WTC11 (cell line): ENCODE measurements around the gene GRAMD1A. TPM values are rescaled to one million over a fixed set of nuclear protein-coding genes. Genes with fewer than 3 reads are reported as not detected.

ENCODE experiments used
- ATAC-seq: fragments of 200-7000 bp; cut with Tn5 transposase; 2 replicates; pipeline ENCODE4 v1.10.0; 2021; ENCODE audit warnings: mild to moderate bottlenecking, moderate library complexity
- CTCF ChIA-PET: fragments of 300-600 bp; sonication (Branson Sonifier 250); formaldehyde crosslinking; loops from one replicate; lab custom pipeline; 2021; ENCODE audit warnings: antibody characterized with exemption; lab: Charles Lee
- POLR2A ChIA-PET: fragments of 350-600 bp; sonication (Branson Sonifier 250); formaldehyde crosslinking; loops from one replicate; lab custom pipeline; 2021; ENCODE audit warnings: antibody characterized with exemption; lab: Charles Lee
- DNase-seq: peaks from one replicate; pipeline ENCODE4 v3.0.0; 2021; ENCODE audit warnings: low spot score
- H3K27ac Mint-ChIP-seq: 2 replicates; pipeline ENCODE4 v1.8.0; 2021; ENCODE audit warnings: mixed read lengths
- H3K27me3 Mint-ChIP-seq: 2 replicates; pipeline ENCODE4 v1.8.0; 2021; ENCODE audit warnings: low read depth, mild to moderate bottlenecking, moderate library complexity, mixed read lengths
- H3K36me3 Mint-ChIP-seq: 2 replicates; pipeline ENCODE4 v1.8.0; 2021; ENCODE audit warnings: mixed read lengths
- H3K4me1 Mint-ChIP-seq: 2 replicates; pipeline ENCODE4 v1.8.0; 2022; ENCODE audit warnings: mixed read lengths
- H3K4me3 Mint-ChIP-seq: 2 replicates; pipeline ENCODE4 v1.8.0; 2021; ENCODE audit warnings: mild to moderate bottlenecking, moderate library complexity, mixed read lengths
- H3K9me3 Mint-ChIP-seq: 2 replicates; pipeline ENCODE4 v1.8.0; 2021; ENCODE audit warnings: mixed read lengths
- ATF1 ChIP-seq: sonication (generic); formaldehyde crosslinking; IDR thresholded peaks from 2 replicates; pipeline ENCODE4 v1.8.1; 2023; ENCODE audit warnings: mild to moderate bottlenecking, moderate library complexity, missing genetic modification reagents
- E2F5 ChIP-seq: sonication (generic); formaldehyde crosslinking; IDR thresholded peaks from 2 replicates; pipeline ENCODE4 v1.8.1; 2022; ENCODE audit warnings: mild to moderate bottlenecking, moderate library complexity, missing genetic modification reagents
- FOXP4 ChIP-seq: sonication (generic); formaldehyde crosslinking; IDR thresholded peaks from 2 replicates; pipeline ENCODE4 v1.8.0; 2022; ENCODE audit warnings: mild to moderate bottlenecking, missing genetic modification reagents
- GTF2I ChIP-seq: fragments of 250-450 bp; sonication (Bioruptor Pico); conservative IDR thresholded peaks from 2 replicates; pipeline ENCODE4 v1.4.0; 2021; ENCODE audit warnings: mild to moderate bottlenecking
- HMGXB4 ChIP-seq: sonication (generic); formaldehyde crosslinking; IDR thresholded peaks from 2 replicates; pipeline ENCODE4 v1.8.1; 2023; ENCODE audit warnings: mild to moderate bottlenecking, moderate library complexity, missing genetic modification reagents
- MAX ChIP-seq: sonication (generic); formaldehyde crosslinking; IDR thresholded peaks from 2 replicates; pipeline ENCODE4 v1.8.0; 2022; ENCODE audit warnings: mild to moderate bottlenecking, missing genetic modification reagents
- RELA ChIP-seq: sonication (generic); formaldehyde crosslinking; IDR thresholded peaks from 2 replicates; pipeline ENCODE4 v1.8.1; 2022; ENCODE audit warnings: missing genetic modification reagents, mild to moderate bottlenecking, borderline replicate concordance
- TCF7 ChIP-seq: sonication (generic); formaldehyde crosslinking; IDR thresholded peaks from 2 replicates; pipeline ENCODE4 v1.8.0; 2022; ENCODE audit warnings: mild to moderate bottlenecking, low read depth, missing genetic modification reagents, moderate library complexity
- ZBTB43 ChIP-seq: sonication (generic); formaldehyde crosslinking; IDR thresholded peaks from 2 replicates; pipeline ENCODE4 v1.8.1; 2023; ENCODE audit warnings: mild to moderate bottlenecking, missing genetic modification reagents
- ZMAT4 ChIP-seq: fragments of 250-450 bp; sonication (Bioruptor Pico); IDR thresholded peaks from 2 replicates; pipeline ENCODE4 v1.9.0; 2021; ENCODE audit warnings: mild to moderate bottlenecking
- ZNF121 ChIP-seq: sonication (generic); formaldehyde crosslinking; IDR thresholded peaks from 2 replicates; pipeline ENCODE4 v1.8.0; 2023; ENCODE audit warnings: missing genetic modification reagents
- ZNF138 ChIP-seq: sonication (generic); formaldehyde crosslinking; conservative IDR thresholded peaks from 2 replicates; pipeline ENCODE4 v1.8.1; 2022; ENCODE audit warnings: mild to moderate bottlenecking, moderate library complexity, missing genetic modification reagents
- ZNF263 ChIP-seq: sonication (generic); formaldehyde crosslinking; IDR thresholded peaks from 2 replicates; pipeline ENCODE4 v1.8.1; 2022; ENCODE audit warnings: low read depth, mild to moderate bottlenecking, moderate library complexity, missing genetic modification reagents
- ZNF396 ChIP-seq: fragments of 250-450 bp; sonication (Bioruptor Pico); IDR thresholded peaks from 2 replicates; pipeline ENCODE4 v1.8.0; 2021; ENCODE audit warnings: mild to moderate bottlenecking, moderate library complexity, borderline replicate concordance
- ZNF423 ChIP-seq: fragments of 250-450 bp; sonication (Bioruptor Pico); IDR thresholded peaks from 2 replicates; pipeline ENCODE4 v2.1.2; 2022; ENCODE audit warnings: mild to moderate bottlenecking, moderate library complexity
- ZNF671 ChIP-seq: fragments of 250-450 bp; sonication (Bioruptor Pico); IDR thresholded peaks from 2 replicates; pipeline ENCODE4 v1.8.0; 2021; ENCODE audit warnings: mild to moderate bottlenecking
- total RNA-seq: library from RNA; stranded (reverse); gene quantifications from 3 replicates; pipeline ENCODE4 v1.2.3, GENCODE V29; 2021

Gene GRAMD1A
- total RNA-seq, 1 experiment from 2014 or later = 389 TPM

- ChIA-PET CTCF (interaction anchor here (1.4 kb wide), 1 partner anchor 54 kb away, joined by 4 read pairs; no protein-coding TSS in a partner anchor), POLR2A (no interaction called here)
These were observed 9.4 kb upstream of the GRAMD1A start for GRCh38 chr19:34990578-34991192.

More at GRCh38 chr19:34990578-34991192, 9.4 kb upstream of the GRAMD1A start:
- H3K27ac Mint-ChIP-seq = no peak overlapping the region
- H3K9me3 Mint-ChIP-seq = peaks cover 7% of the 10 kb centered on the region
- TF ChIP-seq MAX (CRISPR knock-in tag) = no peak
- no peak for TF ChIP-seq ATF1 (CRISPR knock-in tag)
- TF ChIP-seq ZNF263 (CRISPR knock-in tag) = no peak
- no peak for TF ChIP-seq HMGXB4 (CRISPR knock-in tag)
- TF ChIP-seq ZNF138 (CRISPR knock-in tag) = no peak
- no peak for TF ChIP-seq ZBTB43 (CRISPR knock-in tag)
- TF ChIP-seq ZNF121 (CRISPR knock-in tag) = no peak
- TF ChIP-seq ZMAT4 = no peak
- TF ChIP-seq RELA (CRISPR knock-in tag) = no peak
- TF ChIP-seq FOXP4 (CRISPR knock-in tag) = no peak
- no peak for TF ChIP-seq ZNF671
- no peak for TF ChIP-seq ZNF396 (CRISPR knock-in tag)
- no peak for TF ChIP-seq ZNF423 (CRISPR knock-in tag)
- no peak for TF ChIP-seq E2F5
- TF ChIP-seq GTF2I (CRISPR knock-in tag) = no peak
- no peak for TF ChIP-seq TCF7 (CRISPR knock-in tag)
- TF ChIP-seq, all 79 proteins: peak for 0
- H3K27me3 Mint-ChIP-seq = peaks cover 2% of the 10 kb centered on the region; the same call in 1 of the 2 replicates
- H3K4me3 Mint-ChIP-seq = no peak overlapping the region
- DNase-seq = no peak
- H3K36me3 Mint-ChIP-seq = no peaks in the 10 kb centered on the region
- ATAC-seq = no peak
- H3K4me1 Mint-ChIP-seq = peaks cover 17% of the 10 kb centered on the region
